Tibial nerve (tissue), 4 donors: ENCODE data around the gene PBLD.
"Not testable (repeated sequence)": the region's sequence is repeated elsewhere in the genome, so short reads cannot be mapped to it uniquely, and the experiment has no call there.

Experiments
- EP300 ChIP-seq, 2 donors: sonication (generic); formaldehyde crosslinking; IDR thresholded peaks; one replicate each; pipeline ENCODE4 v1.6.1; 2017; ENCODE audit warnings: antibody characterized with exemption in 2 of 2, mild to moderate bottlenecking in 1 of 2
- POLR2A ChIP-seq, 2 donors: fragments of 450-650 bp; IDR thresholded peaks; one replicate each; pipeline ENCODE4 v1.6.1; 2017; ENCODE audit warnings: antibody characterized with exemption in 2 of 2, mild to moderate bottlenecking in 2 of 2, moderate library complexity in 2 of 2
- TF ChIP-seq, protein P1 (sequence below), 5 experiments: fragments of 200-600 bp in 3 of 5; fragments of 450-650 bp in 2 of 5; sonication (generic) in 3 of 5; IDR thresholded peaks; one replicate each; pipeline ENCODE4 v1.5.1; 2016 to 2019; ENCODE audit warnings: antibody characterized with exemption in 5 of 5, mild to moderate bottlenecking in 3 of 5, moderate library complexity in 2 of 5

DNA sequence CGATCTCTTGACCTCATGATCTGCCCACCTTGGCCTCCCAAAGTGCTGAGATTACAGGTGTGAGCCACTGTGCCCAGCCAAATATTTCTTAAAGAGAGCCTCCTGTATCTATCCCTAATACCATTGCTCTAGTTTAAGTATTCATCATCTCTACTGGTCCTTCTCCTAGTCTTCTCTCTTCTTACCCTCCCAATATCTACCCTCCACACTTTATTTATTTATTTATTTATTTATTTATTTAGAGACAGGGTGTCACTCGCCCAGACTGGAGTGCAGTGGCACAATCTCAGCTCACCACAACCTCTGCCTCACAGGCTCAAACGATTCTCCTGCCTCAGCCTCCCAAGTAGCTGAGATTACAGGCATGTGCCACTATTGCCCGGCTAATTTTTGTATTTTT, 8.3 kb downstream of the PBLD start:
- not testable (repeated sequence) for TF ChIP-seq POLR2A, EP300 (IDR thresholded peaks at IDR 0.05)
- TF ChIP-seq, protein P1, sequence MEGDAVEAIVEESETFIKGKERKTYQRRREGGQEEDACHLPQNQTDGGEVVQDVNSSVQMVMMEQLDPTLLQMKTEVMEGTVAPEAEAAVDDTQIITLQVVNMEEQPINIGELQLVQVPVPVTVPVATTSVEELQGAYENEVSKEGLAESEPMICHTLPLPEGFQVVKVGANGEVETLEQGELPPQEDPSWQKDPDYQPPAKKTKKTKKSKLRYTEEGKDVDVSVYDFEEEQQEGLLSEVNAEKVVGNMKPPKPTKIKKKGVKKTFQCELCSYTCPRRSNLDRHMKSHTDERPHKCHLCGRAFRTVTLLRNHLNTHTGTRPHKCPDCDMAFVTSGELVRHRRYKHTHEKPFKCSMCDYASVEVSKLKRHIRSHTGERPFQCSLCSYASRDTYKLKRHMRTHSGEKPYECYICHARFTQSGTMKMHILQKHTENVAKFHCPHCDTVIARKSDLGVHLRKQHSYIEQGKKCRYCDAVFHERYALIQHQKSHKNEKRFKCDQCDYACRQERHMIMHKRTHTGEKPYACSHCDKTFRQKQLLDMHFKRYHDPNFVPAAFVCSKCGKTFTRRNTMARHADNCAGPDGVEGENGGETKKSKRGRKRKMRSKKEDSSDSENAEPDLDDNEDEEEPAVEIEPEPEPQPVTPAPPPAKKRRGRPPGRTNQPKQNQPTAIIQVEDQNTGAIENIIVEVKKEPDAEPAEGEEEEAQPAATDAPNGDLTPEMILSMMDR (IDR thresholded peaks at IDR 0.05): not testable (repeated sequence)
